ENCODE measurements around the gene DYNLL2.

- TF ChIP-seq POLR2A (IDR thresholded peaks at IDR 0.05; ENCODE audit: low read length), result no peak
- no peak for TF ChIP-seq GATA1 (IDR thresholded peaks at IDR 0.05; ENCODE audit: low read depth, low read length)
These were observed 21.5 kb upstream of the DYNLL2 start for GRCh38 chr17:58061672-58062071.

All from erythroblast (primary cell).